Smooth muscle cell (in vitro differentiated cells): ENCODE data around the gene CD38. TPM values are rescaled to one million over a fixed set of nuclear protein-coding genes. Genes with fewer than 3 reads are reported as not detected.

Experiments
- DNase-seq: peaks from one replicate; lab custom pipeline; 2025; ENCODE audit not compliant: unreplicated experiment; lab: John Stamatoyannopoulos, UW
- H2AFZ ChIP-seq: fragments of 200-600 bp; sonication (generic); 2 replicates; pipeline ENCODE4 v1.6.0; 2016; ENCODE audit warnings: antibody characterized with exemption, low read depth, mild to moderate bottlenecking
- H3F3A ChIP-seq: fragments of 200-600 bp; sonication (generic); 2 replicates; pipeline ENCODE4 v1.6.0; 2017; ENCODE audit warnings: antibody characterized with exemption, low read depth
- H3K27ac ChIP-seq: fragments of 200-600 bp; sonication (generic); 2 replicates; pipeline ENCODE4 v1.5.1; 2016; ENCODE audit warnings: low read depth, mild to moderate bottlenecking
- H3K27me3 ChIP-seq: fragments of 200-600 bp; sonication (generic); 2 replicates; pipeline ENCODE4 v1.6.1; 2016; ENCODE audit warnings: low read depth, mild to moderate bottlenecking
- H3K36me3 ChIP-seq: fragments of 200-600 bp; sonication (generic); 2 replicates; pipeline ENCODE4 v1.5.1; 2016; ENCODE audit warnings: low read depth
- H3K4me1 ChIP-seq: fragments of 200-600 bp; sonication (generic); 2 replicates; pipeline ENCODE4 v1.5.1; 2016; ENCODE audit warnings: low read depth
- H3K4me2 ChIP-seq: fragments of 200-600 bp; sonication (generic); 2 replicates; pipeline ENCODE4 v1.6.0; 2016; ENCODE audit warnings: mild to moderate bottlenecking
- H3K4me3 ChIP-seq: fragments of 200-600 bp; sonication (generic); 2 replicates; pipeline ENCODE4 v1.5.1; 2016; ENCODE audit warnings: mild to moderate bottlenecking
- H3K79me2 ChIP-seq: fragments of 200-600 bp; sonication (generic); 2 replicates; pipeline ENCODE4 v1.6.0; 2016; ENCODE audit warnings: low read depth, mild to moderate bottlenecking
- H3K9ac ChIP-seq: fragments of 200-600 bp; sonication (generic); 2 replicates; pipeline ENCODE4 v1.6.0; 2016; ENCODE audit warnings: low read depth
- H3K9me3 ChIP-seq: fragments of 200-600 bp; sonication (generic); replicated peaks from 2 replicates; pipeline ENCODE4 v1.5.1; 2016; ENCODE audit warnings: low read depth
- H4K20me1 ChIP-seq: fragments of 200-600 bp; sonication (generic); 2 replicates; pipeline ENCODE4 v1.6.0; 2016; ENCODE audit warnings: low read depth
- WGBS: methylation state at CpG from one replicate; pipeline ENCODE4 v1.1.7; 2016; ENCODE audit warnings: low lambda C conversion rate; 5-methylcytosine and 5-hydroxymethylcytosine counted together
- polyA plus RNA-seq: library from polyadenylated mRNA; unstranded; fragments of >200 nt; fragmentation: Nextera tagmentation; extraction: Ambion mirVana; gene quantifications from 2 replicates; pipeline ENCODE4 v1.2.1, GENCODE V29; 2016
- total RNA-seq: library from RNA; depleted of rRNA; stranded (reverse); fragments of >200 nt; gene quantifications from 2 replicates; pipeline ENCODE4 v1.2.3, GENCODE V29; 2014
- TF ChIP-seq, protein P1 (sequence below): fragments of 200-600 bp; sonication (generic); IDR thresholded peaks from 2 replicates; pipeline ENCODE4 v1.5.1; 2017; ENCODE audit warnings: borderline replicate concordance, mild to moderate bottlenecking, antibody characterized with exemption; ENCODE audit not compliant: insufficient read depth, poor library complexity, severe bottlenecking

CD38 gene
- total and polyA plus RNA-seq, 2 experiments from 2014 or later = not detected

DNA sequence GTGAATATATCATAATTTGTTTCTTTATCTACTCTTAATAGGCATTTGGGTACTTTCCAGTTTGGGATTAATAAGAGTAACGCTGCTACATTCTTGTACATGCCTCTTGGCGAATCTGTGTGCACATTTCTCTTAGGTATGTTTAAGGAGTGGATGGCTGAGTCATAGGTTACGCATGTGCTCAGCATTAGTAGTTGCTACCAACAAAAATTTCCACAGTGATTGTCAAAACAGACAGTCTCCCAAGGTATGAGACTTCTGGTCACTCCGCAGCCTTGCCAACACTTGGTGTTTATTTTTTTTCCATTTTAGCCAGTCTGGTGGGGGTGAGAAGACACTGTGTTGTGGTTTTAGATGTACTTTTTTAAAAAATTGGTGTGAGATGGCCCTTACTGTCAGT, 115.8 kb downstream of the CD38 start:
- Histone ChIP-seq H3K27ac (peak overlapping the region; percentile 81), H3K9ac (peak overlapping the region; percentile 74)

DNA sequence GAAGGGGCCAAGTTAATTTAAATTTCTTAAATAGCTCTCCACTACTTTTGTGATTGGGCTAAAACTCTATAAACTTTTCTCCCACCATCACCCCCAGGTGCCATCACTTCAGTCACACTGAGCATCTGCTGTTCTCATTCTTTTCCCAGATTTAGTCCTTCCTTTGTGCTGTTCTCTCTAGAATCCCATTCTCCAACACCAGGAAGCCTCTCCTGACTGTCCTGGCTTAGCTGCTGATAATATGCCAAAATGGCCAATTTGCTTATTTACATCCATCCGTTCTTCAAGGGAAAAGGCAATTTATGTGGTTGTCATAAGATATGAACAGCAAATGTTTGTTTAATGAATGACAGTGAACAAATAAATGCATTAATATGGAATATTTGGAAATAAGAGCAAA, 116.3 kb downstream of the CD38 start:
- peak overlapping the region; percentile 74 for H3K9ac ChIP-seq
- no peak overlapping the region for H3K4me3 ChIP-seq
- H3F3A ChIP-seq = no peaks in the 10 kb centered on the region
- H3K9me3 ChIP-seq = no peaks in the 10 kb centered on the region
- H4K20me1 ChIP-seq = no peaks in the 10 kb centered on the region
- WGBS = 90% methylated on average over 1 of the region's 1 CpG
- H3K79me2 ChIP-seq = no peaks in the 10 kb centered on the region
- TF ChIP-seq, protein P1, sequence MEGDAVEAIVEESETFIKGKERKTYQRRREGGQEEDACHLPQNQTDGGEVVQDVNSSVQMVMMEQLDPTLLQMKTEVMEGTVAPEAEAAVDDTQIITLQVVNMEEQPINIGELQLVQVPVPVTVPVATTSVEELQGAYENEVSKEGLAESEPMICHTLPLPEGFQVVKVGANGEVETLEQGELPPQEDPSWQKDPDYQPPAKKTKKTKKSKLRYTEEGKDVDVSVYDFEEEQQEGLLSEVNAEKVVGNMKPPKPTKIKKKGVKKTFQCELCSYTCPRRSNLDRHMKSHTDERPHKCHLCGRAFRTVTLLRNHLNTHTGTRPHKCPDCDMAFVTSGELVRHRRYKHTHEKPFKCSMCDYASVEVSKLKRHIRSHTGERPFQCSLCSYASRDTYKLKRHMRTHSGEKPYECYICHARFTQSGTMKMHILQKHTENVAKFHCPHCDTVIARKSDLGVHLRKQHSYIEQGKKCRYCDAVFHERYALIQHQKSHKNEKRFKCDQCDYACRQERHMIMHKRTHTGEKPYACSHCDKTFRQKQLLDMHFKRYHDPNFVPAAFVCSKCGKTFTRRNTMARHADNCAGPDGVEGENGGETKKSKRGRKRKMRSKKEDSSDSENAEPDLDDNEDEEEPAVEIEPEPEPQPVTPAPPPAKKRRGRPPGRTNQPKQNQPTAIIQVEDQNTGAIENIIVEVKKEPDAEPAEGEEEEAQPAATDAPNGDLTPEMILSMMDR = no peak
- DNase-seq = no peak
- H3K4me1 ChIP-seq = peaks cover 3% of the 10 kb centered on the region
- no peaks in the 10 kb centered on the region for H3K36me3 ChIP-seq
- peak overlapping the region; percentile 81 for H3K27ac ChIP-seq
- H3K4me2 ChIP-seq = no peak overlapping the region
- H2AFZ ChIP-seq = no peak overlapping the region
- no peaks in the 10 kb centered on the region for H3K27me3 ChIP-seq

More for the DNA sequence above, 115.8 kb downstream of the CD38 start:
- TF ChIP-seq, protein P1 = no peak
- peak overlapping the region; percentile 10 for H3K4me2 ChIP-seq
- H3K27me3 ChIP-seq = no peaks in the 10 kb centered on the region
- no peaks in the 10 kb centered on the region for H3F3A ChIP-seq
- DNase-seq = no peak
- H3K79me2 ChIP-seq = no peaks in the 10 kb centered on the region
- H2AFZ ChIP-seq = no peak overlapping the region
- H3K4me1 ChIP-seq = peaks cover 3% of the 10 kb centered on the region
- WGBS = 54% methylated on average over 4 of the region's 4 CpGs
- no peaks in the 10 kb centered on the region for H3K9me3 ChIP-seq
- H4K20me1 ChIP-seq = no peaks in the 10 kb centered on the region
- H3K4me3 ChIP-seq = no peak overlapping the region
- H3K36me3 ChIP-seq = no peaks in the 10 kb centered on the region

DNA sequence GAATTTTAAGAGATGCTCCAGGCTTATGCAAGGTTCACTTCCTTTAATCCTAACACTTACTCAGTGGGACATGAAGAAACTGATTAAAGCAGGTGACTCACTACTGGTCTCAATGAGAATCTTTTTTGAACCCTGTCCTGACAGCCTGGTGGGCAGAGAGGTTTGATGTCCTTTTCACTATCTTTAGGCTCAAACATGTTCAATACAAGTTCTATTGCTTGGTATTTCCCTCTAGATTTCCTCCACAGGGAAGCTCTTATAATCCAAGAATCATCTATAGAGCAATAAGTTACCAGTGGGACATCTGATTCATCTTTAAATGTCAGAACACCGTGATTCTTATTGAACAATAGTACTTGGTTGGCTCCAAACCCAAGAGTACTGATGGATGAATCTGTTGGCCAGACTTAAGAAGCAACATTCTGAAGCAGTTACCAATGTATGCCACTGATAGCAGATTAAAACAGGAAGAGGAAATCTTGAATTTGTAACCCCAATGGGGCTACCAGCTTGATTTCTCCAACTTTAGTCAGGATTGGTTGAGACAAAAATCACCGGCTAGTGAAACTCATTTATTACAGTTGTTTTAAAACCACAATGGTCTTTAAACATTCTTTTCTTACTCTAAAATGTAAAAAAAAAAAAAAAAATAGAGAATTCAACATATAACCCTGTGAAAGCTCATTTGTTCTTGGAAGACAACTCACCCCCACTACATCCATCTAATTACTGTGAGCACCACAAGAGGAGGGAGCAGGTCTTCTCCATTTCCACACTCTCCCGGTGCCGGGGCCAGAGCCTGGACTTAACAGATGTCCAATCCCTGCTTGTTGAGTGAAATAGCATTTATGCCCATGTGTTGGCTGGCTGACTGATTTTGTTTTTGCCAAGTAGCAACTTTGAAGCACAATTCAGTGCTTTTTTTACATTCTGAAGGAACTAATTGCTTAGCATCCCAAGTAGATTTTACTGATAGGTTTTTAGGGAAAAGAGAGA, 117.1 kb downstream of the CD38 start:
- Histone ChIP-seq H3F3A (no peaks in the 10 kb centered on the region), H3K79me2 (no peaks in the 10 kb centered on the region), H3K9ac (peak overlapping the region; percentile 74), H3K9me3 (no peaks in the 10 kb centered on the region), H3K4me2 (no peak overlapping the region), H3K4me1 (peaks cover 3% of the 10 kb centered on the region), H3K36me3 (no peaks in the 10 kb centered on the region), H3K4me3 (no peak overlapping the region), H2AFZ (no peak overlapping the region), H3K27me3 (no peaks in the 10 kb centered on the region), H4K20me1 (no peaks in the 10 kb centered on the region), H3K27ac (peak overlapping the region; percentile 81)
- WGBS = 84% methylated on average over 4 of the region's 4 CpGs
- DNase-seq = no peak
- TF ChIP-seq, protein P1 = no peak
